A549 (cell line): ENCODE results near the gene TMEM222. TPM values are rescaled to one million over a fixed set of nuclear protein-coding genes. Genes with fewer than 3 reads are reported as not detected.
A peak's percentile ranks its signal among the peaks of the same experiment; 100 is the strongest.

Experiments used
- ATAC-seq, 2 experiments: fragments of 200-7000 bp in 1 of 2; fragments of >200 bp in 1 of 2; cut with Nextera tagmentation in 1 of 2; cut with Tn5 transposase in 1 of 2; 3 replicates each; pipeline versions ENCODE4 v1.8.0 to v1.9.1; 2018 to 2020; ENCODE audit warnings: mild to moderate bottlenecking in 1 of 2, moderate library complexity in 1 of 2
- CTCF ChIA-PET: fragments of 300-600 bp; sonication (Branson Sonifier 250); formaldehyde crosslinking; extraction: SDS; loops from one replicate; lab custom pipeline; 2021; ENCODE audit warnings: antibody characterized with exemption, inconsistent platforms; lab: Yijun Ruan, JAX
- POLR2A ChIA-PET: fragments of 350-600 bp; formaldehyde crosslinking; extraction: SDS; loops from one replicate; lab custom pipeline; 2021; ENCODE audit warnings: antibody characterized with exemption, inconsistent platforms; lab: Yijun Ruan, JAX
- DNase-seq, 2 experiments: peaks; one replicate each; pipeline versions ENCODE4 v3.0.0 to v3.0.0-alpha.2; 2011 to 2016; ENCODE audit warnings: low read depth in 1 of 2, low spot score in 1 of 2
- FAIRE-seq: peaks from 2 replicates; lab custom pipeline; 2011; peaks lifted over from hg19 to GRCh38; lab: Jason Lieb, UNC
- H3K27ac ChIP-seq, 2 experiments: fragments of >200 bp; sonication (Bioruptor Twin); formaldehyde crosslinking; 3 replicates each; pipeline ENCODE4 v1.5.1; 2016 to 2017
- H3K4me1 ChIP-seq: fragments of >200 bp; sonication (Bioruptor Twin); formaldehyde crosslinking; 3 replicates; pipeline ENCODE4 v1.6.1; 2016
- H3K4me2 ChIP-seq: fragments of >200 bp; sonication (Bioruptor Twin); formaldehyde crosslinking; 3 replicates; pipeline ENCODE4 v1.6.1; 2016
- H3K4me3 ChIP-seq: fragments of >200 bp; sonication (Bioruptor Twin); formaldehyde crosslinking; 3 replicates; pipeline ENCODE4 v1.5.1; 2016
- H3K9me3 ChIP-seq: fragments of >200 bp; sonication (Bioruptor Twin); formaldehyde crosslinking; 3 replicates; pipeline ENCODE4 v1.6.1; 2016
- BHLHE40 ChIP-seq: IDR thresholded peaks from 2 replicates; pipeline ENCODE4 v1.6.1; 2012; ENCODE audit warnings: low read depth, low read length, inconsistent platforms
- CBX8 ChIP-seq: fragments of 200-600 bp; sonication (generic); IDR thresholded peaks from 2 replicates; pipeline ENCODE4 v1.6.1; 2016
- CEBPB ChIP-seq, 2 experiments: fragments of >200 bp in 1 of 2; sonication (Bioruptor Twin) in 1 of 2; formaldehyde crosslinking in 1 of 2; IDR thresholded peaks; 2 replicates each; pipeline ENCODE4 v1.6.1; 2012 to 2016
- CHD4 ChIP-seq: fragments of 200-600 bp; sonication (generic); IDR thresholded peaks from 2 replicates; pipeline ENCODE4 v1.6.1; 2016; ENCODE audit warnings: antibody characterized with exemption, mild to moderate bottlenecking, borderline replicate concordance
- EHMT2 ChIP-seq: fragments of 200-600 bp; sonication (generic); IDR thresholded peaks from 2 replicates; pipeline ENCODE4 v1.6.1; 2016; ENCODE audit warnings: antibody characterized with exemption, low read depth, mild to moderate bottlenecking, moderate library complexity
- HOXA7 ChIP-seq: fragments of 250-450 bp; sonication (Bioruptor Pico); IDR thresholded peaks from 2 replicates; pipeline ENCODE4 v1.5.0; 2020; ENCODE audit warnings: mild to moderate bottlenecking, moderate library complexity
- HOXB13 ChIP-seq: fragments of 250-450 bp; sonication (Bioruptor Pico); IDR thresholded peaks from 2 replicates; pipeline ENCODE4 v1.5.0; 2020; ENCODE audit warnings: low read depth, mild to moderate bottlenecking, moderate library complexity
- KDM5A ChIP-seq: fragments of 200-600 bp; sonication (generic); IDR thresholded peaks from 2 replicates; pipeline ENCODE4 v1.6.1; 2016; ENCODE audit warnings: antibody characterized with exemption, mild to moderate bottlenecking
- MAFK ChIP-seq: fragments of 450-650 bp; IDR thresholded peaks from 2 replicates; pipeline ENCODE4 v1.6.1; 2014; ENCODE audit not compliant: partially characterized antibody
- MAZ ChIP-seq: fragments of 150-350 bp; IDR thresholded peaks from 2 replicates; pipeline ENCODE4 v1.6.1; 2014; ENCODE audit warnings: antibody characterized with exemption, low read depth, low read length, borderline replicate concordance
- NPAS2 ChIP-seq: fragments of 250-450 bp; sonication (Bioruptor Pico); IDR thresholded peaks from 2 replicates; pipeline ENCODE4 v1.8.0; 2022; ENCODE audit warnings: mild to moderate bottlenecking, moderate library complexity, borderline replicate concordance
- RCOR1 ChIP-seq: fragments of 150-350 bp; IDR thresholded peaks from 2 replicates; pipeline ENCODE4 v1.6.1; 2014; ENCODE audit warnings: antibody characterized with exemption, low read length, low read depth
- SMC3 ChIP-seq: fragments of >200 bp; sonication (Bioruptor Twin); formaldehyde crosslinking; IDR thresholded peaks from 3 replicates; pipeline ENCODE4 v1.6.1; 2018; ENCODE audit warnings: inconsistent platforms
- SREBF2 ChIP-seq: fragments of 450-650 bp; IDR thresholded peaks from 2 replicates; pipeline ENCODE4 v1.6.1; 2014; ENCODE audit warnings: mild to moderate bottlenecking, moderate library complexity
- ZNF302 ChIP-seq: fragments of 250-450 bp; sonication (Bioruptor Pico); IDR thresholded peaks from 2 replicates; pipeline ENCODE4 v1.9.0; 2021; ENCODE audit warnings: inconsistent platforms, mild to moderate bottlenecking, moderate library complexity
- WGBS: methylation state at CpG from one replicate; pipeline ENCODE4 v1.1.6; 2017; ENCODE audit errors: missing lambda C conversion rate; 5-methylcytosine and 5-hydroxymethylcytosine counted together
- polyA plus RNA-seq, 4 experiments: library from polyadenylated mRNA; depleted of rRNA in 3 of 4; stranded (reverse); fragments of >200 nt; fragmentation: RNase III in 1 of 4; extraction: RNeasy Plus Mini Kit Qiagen cat#74134 plus additional on column Dnase treatment in 1 of 4; gene quantifications; 2 replicates in 3 of 4; 3 replicates in 1 of 4; pipeline ENCODE4 v1.2.3, GENCODE V29; 2011 to 2017
- TF ChIP-seq, protein P1 (sequence below): fragments of 450-650 bp; IDR thresholded peaks from 2 replicates; pipeline ENCODE4 v1.6.1; 2014; ENCODE audit warnings: antibody characterized with exemption
- TF ChIP-seq, protein P2 (sequence below): fragments of 250-450 bp; sonication (Bioruptor Pico); IDR thresholded peaks from 2 replicates; pipeline ENCODE4 v1.5.0; 2021; ENCODE audit warnings: mild to moderate bottlenecking, moderate library complexity, borderline replicate concordance
- TF ChIP-seq, protein P3 (sequence below): fragments of >200 bp; sonication (Bioruptor Twin); formaldehyde crosslinking; IDR thresholded peaks from 2 replicates; pipeline ENCODE4 v1.6.1; 2016

The TMEM222 gene
- polyA plus RNA-seq, 2 of the 4 experiments (the other 2 are of a cell fraction), result 28.4 to 30.0 TPM

DNA sequence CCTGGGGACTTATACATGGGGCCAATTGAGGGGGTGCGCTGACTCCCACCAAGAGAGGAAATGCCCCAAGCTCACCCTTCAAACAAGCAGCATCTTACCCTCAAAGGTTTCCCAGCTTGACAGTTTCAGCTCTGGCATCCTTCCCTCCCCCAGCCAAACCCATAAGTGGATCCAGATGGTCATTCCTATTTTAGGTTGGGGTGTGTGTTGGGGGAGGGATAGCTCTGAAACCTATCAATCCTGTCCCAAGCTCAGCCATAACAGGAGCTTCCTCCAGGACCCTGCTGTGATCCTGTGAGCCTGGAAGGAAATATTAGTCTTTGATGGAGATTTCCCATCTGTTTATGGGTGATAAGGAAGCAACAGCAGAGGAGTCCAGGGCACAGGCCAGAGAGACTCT, 3.4 kb upstream of the TMEM222 start (continued):
- no peak for TF ChIP-seq CHD4

DNA sequence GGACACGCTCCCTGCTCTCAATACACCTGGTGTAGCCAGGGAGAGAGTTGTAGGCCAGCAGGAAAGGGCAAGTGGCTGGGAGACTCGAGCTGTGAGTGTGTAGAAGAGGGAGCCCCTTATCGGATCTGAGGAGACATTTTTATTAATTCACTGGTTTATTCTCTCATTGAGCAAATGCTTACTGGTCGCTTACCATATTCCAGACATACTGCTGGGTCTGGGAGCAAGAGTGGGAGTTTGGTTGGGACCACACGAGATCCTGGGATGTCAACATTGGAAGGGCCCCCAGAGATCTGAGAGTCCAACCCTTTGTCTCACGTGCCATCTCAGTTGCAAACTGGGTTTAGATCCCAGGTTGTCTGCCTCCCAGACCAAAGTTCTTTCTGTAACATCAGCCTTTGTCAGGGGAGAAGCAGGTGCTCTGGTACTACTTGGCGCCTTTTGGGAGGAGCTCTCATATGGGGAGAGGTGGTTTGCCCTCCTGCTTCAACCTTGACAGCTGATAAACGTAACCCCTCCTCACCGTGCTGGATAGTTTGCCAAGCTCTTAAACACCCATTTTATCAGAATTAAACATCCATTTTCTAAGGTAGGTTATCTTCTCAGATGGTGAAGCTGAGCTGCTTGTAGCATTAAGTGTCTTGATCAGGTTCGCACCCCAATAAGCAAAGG, 742 bp downstream of the TMEM222 start:
- ChIA-PET POLR2A (interaction anchor here (0.9 to 1.0 kb wide), 2 partner anchors 19 to 44 kb away, joined by 3 to 4 read pairs; partner anchors contain the start of genes MAP3K6 and SYTL1), CTCF (interaction anchor here (0.7 to 4.8 kb wide), 8 partner anchors 10 to 43 kb away, joined by 3 to 29 read pairs (median 4); no protein-coding TSS in a partner anchor)
- ATAC-seq, result no peak
- Histone ChIP-seq H3K4me2 (peak overlapping the region; percentile 94), H3K27ac (peak overlapping the region; percentile 97 to 98), H3K4me3 (peak overlapping the region; percentile 99), H3K4me1 (peaks cover 8% of the 10 kb centered on the region; the same call in 2 of the 3 replicates), H3K9me3 (no peaks in the 10 kb centered on the region)
- DNase-seq, result no peak
- FAIRE-seq, result no peak
- TF ChIP-seq MAFK (no peak), KDM5A (peak; percentile 3; the same call in 1 of the 2 replicates)
- WGBS, result 14% methylated on average over 9 of the region's 10 CpGs

DNA sequence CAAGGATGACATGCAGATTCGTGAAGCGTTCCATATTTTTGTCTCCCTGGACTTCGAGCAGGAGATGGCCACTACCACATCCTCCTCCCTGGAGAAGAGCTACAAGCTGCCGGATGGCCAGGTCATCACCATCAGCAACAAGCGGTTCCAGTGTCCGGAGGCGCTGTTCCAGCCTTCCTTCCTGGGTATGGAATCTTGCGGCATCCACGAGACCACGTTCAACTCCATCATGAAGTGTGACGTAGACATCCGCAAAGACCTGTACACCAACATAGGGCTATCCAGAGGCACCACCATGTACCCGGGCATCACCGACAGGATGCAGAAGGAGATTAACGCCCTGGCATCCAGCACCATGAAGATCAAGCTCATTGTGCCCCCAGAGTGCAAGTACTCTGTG, 3.3 kb downstream of the TMEM222 start:
- DNase-seq (no peak), ATAC-seq (no peak), FAIRE-seq (no peak)
- Histone ChIP-seq H3K4me3 (no peak overlapping the region), H3K9me3 (no peaks in the 10 kb centered on the region), H3K27ac (no peak overlapping the region), H3K4me1 (peaks cover 8% of the 10 kb centered on the region; the same call in 2 of the 3 replicates), H3K4me2 (no peak overlapping the region)
- 94% methylated on average over 15 of the region's 15 CpGs for WGBS
- TF ChIP-seq HOXA7 (no peak), RCOR1 (no peak), SREBF2 (no peak)
- TF ChIP-seq, protein P1, sequence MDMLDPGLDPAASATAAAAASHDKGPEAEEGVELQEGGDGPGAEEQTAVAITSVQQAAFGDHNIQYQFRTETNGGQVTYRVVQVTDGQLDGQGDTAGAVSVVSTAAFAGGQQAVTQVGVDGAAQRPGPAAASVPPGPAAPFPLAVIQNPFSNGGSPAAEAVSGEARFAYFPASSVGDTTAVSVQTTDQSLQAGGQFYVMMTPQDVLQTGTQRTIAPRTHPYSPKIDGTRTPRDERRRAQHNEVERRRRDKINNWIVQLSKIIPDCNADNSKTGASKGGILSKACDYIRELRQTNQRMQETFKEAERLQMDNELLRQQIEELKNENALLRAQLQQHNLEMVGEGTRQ, result no peak
- CTCF ChIA-PET, result interaction anchor here (1.4 to 4.8 kb wide), 2 partner anchors 8 to 341 kb away, joined by 3 to 29 read pairs; no protein-coding TSS in a partner anchor
- POLR2A ChIA-PET, result no interaction called here

DNA sequence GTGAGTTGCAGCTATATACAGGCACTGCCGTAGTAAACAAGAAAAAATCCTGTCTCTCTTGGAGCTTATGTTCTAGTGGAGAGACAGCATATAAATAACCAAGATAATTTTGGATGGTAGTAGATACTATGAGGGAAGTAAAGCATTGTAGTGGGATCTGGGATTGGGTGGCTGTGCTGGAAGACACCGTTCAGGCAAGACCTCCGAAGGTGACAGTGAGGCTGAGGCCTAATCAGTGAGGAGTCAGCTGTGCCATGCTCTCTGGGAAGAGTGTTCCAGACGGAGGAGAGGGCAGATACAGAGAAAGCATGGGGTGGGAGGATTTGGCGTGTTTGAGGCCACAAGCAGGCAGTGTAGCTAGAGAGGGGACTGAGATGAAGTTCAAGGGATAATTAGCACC, 6.0 kb downstream of the TMEM222 start:
- FAIRE-seq (no peak), ATAC-seq (no peak)

More for the DNA sequence above, 6.0 kb downstream of the TMEM222 start:
- no peak overlapping the region for H3K4me2 ChIP-seq
- no peak for DNase-seq
- TF ChIP-seq BHLHE40, result no peak
- no peak for TF ChIP-seq CEBPB (IDR thresholded peaks at IDR 0.05)
- TF ChIP-seq HOXB13 (CRISPR knock-in tag), result no peak
- no peak for TF ChIP-seq NPAS2 (CRISPR knock-in tag)
- TF ChIP-seq, protein P2, sequence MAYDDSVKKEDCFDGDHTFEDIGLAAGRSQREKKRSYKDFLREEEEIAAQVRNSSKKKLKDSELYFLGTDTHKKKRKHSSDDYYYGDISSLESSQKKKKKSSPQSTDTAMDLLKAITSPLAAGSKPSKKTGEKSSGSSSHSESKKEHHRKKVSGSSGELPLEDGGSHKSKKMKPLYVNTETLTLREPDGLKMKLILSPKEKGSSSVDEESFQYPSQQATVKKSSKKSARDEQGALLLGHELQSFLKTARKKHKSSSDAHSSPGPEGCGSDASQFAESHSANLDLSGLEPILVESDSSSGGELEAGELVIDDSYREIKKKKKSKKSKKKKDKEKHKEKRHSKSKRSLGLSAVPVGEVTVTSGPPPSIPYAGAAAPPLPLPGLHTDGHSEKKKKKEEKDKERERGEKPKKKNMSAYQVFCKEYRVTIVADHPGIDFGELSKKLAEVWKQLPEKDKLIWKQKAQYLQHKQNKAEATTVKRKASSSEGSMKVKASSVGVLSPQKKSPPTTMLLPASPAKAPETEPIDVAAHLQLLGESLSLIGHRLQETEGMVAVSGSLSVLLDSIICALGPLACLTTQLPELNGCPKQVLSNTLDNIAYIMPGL (CRISPR knock-in tag), result no peak
- TF ChIP-seq RCOR1, result no peak
- TF ChIP-seq HOXA7, result no peak
- TF ChIP-seq CHD4, result no peak
- TF ChIP-seq, protein P3, sequence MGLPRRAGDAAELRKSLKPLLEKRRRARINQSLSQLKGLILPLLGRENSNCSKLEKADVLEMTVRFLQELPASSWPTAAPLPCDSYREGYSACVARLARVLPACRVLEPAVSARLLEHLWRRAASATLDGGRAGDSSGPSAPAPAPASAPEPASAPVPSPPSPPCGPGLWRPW, result no peak
- no peak for TF ChIP-seq EHMT2
- TF ChIP-seq SMC3, result no peak
- no peak for TF ChIP-seq CBX8
- no peak for TF ChIP-seq ZNF302
- TF ChIP-seq MAZ, result no peak
- WGBS, result 87% methylated on average over 5 of the region's 5 CpGs
- peaks cover 8% of the 10 kb centered on the region; the same call in 2 of the 3 replicates for H3K4me1 ChIP-seq
- POLR2A ChIA-PET, result no interaction called here
- H3K9me3 ChIP-seq, result no peaks in the 10 kb centered on the region
- H3K27ac ChIP-seq, result no peak overlapping the region
- no peak overlapping the region for H3K4me3 ChIP-seq
- CTCF ChIA-PET, result interaction anchor here (0.6 to 2.5 kb wide), 4 partner anchors 20 to 279 kb away, joined by 3 to 16 read pairs (median 3); partner anchors contain the start of gene MAP3K6
